AG09319 (cell line): Measurements from ENCODE around the gene TBC1D7.

Experiments used
- DNase-seq: peaks from one replicate; pipeline ENCODE4 v3.0.0-alpha.2; 2010; ENCODE audit warnings: low read depth; ENCODE audit errors: extremely low read depth
- TF ChIP-seq, protein P1 (sequence below): IDR thresholded peaks from 2 replicates; pipeline ENCODE4 v1.5.1; 2011; ENCODE audit warnings: low read depth, mild to moderate bottlenecking, inconsistent platforms, low read length, moderate library complexity

The TBC1D7 gene

DNA sequence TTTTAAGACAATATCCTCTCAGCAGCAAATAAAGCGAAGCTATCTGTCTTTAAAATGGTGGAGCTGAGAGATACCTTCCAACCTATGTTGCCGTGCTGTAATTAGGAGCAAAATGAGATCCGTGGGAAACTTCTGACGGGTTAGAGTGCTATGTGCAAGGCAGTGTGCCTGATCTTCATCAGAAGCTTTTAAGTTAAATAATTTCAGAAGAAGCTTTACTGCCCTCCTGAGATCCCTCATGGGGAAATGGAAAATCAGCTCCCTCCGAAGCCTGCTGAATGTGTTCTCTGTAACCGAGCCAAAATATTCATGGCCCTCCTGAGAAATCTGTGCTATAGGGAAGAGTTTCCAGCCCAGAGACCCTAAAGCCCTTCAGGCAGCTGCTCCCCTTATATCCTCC, 43.7 kb upstream of the TBC1D7 start:
- TF ChIP-seq, protein P1, sequence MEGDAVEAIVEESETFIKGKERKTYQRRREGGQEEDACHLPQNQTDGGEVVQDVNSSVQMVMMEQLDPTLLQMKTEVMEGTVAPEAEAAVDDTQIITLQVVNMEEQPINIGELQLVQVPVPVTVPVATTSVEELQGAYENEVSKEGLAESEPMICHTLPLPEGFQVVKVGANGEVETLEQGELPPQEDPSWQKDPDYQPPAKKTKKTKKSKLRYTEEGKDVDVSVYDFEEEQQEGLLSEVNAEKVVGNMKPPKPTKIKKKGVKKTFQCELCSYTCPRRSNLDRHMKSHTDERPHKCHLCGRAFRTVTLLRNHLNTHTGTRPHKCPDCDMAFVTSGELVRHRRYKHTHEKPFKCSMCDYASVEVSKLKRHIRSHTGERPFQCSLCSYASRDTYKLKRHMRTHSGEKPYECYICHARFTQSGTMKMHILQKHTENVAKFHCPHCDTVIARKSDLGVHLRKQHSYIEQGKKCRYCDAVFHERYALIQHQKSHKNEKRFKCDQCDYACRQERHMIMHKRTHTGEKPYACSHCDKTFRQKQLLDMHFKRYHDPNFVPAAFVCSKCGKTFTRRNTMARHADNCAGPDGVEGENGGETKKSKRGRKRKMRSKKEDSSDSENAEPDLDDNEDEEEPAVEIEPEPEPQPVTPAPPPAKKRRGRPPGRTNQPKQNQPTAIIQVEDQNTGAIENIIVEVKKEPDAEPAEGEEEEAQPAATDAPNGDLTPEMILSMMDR, result no peak
- no peak for DNase-seq

DNA sequence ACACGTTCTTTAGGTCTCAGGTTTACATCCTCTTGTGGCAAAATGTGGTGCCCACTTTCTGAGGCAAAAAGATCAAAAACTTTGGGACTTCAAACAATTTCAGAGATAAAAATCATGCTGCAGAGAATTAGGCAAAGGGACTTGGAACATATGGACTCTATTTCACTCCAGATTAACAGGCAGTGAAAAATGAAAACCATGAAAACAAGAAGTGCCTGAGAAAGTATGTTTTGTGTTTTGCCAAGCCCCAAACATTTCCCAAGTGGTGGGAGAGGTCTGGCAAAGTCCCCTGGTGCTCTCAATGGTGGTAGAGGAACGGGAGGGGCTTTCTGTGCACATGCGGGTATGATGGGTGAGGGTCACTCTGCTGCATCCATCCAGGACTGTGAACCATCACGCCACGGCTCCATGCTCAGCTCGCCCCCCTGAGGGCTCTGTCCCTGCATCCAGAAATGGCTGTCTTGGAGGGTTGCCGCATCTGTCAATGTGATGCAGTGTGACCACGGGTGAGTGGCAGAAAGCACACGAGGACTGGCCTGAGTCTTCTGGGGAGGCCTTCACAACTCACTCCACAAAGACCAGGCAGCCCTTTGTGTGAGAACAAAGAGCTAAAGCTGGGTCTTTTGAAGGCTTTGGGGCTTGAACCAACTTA, 43.2 kb upstream of the TBC1D7 start:
- TF ChIP-seq, protein P1, result no peak
- DNase-seq, result no peak

DNA sequence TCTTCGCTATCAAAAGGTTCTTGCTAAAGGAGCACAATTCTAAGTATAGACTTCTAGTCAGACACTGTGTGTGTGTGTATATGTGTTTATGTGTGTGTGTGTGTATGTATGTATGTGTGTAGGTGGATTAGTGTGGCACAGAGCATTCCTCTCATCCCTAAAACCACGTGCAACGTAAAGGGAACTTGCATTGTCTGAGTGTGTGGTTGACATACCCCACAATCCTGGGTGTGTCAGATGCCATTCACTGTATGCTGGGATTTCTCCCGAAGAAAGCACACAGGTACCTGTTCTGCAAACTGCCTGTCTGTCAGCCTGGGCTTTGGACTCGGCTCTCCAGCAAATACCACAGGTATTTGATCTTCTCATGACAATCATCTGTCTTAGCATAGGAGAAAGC, 42.3 kb upstream of the TBC1D7 start:
- DNase-seq, result no peak
- TF ChIP-seq, protein P1, result no peak

DNA sequence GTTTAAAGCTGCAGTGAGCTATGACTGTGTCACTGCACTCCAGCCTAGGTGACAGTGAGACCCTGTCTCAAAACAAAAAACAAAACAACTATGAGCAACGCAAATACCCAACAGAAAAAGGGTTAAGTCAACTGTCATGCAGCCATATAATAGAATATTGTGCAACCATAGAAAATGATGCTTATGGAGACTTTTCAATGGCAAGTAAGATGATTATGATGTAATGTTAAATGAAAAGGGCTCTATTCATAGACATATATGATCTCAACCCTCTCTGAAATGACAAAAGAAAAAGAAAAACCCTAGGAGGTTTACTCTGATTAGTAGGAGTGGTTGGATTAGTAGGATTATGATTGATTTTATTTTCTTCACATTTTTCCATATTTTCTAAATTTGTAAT, 41.3 kb upstream of the TBC1D7 start:
- DNase-seq, result no peak
- TF ChIP-seq, protein P1, result no peak

DNA sequence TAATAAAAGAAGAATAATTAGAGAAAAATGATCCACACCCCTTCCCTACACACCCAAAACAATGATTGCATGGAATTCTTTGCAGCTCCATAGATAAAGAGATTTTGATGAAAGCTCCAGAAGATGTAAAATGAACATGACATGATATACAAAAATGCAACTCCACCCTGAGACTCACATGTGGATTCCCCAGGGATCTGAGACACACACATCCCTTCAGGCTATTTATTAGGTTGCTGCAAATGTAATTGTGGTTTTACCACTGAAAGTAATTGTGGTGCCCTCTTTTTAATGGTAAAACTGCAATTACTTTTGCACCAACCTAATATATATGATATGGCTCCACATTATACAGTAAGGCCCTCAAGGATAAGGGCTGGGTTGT, 40.4 kb upstream of the TBC1D7 start:
- no peak for DNase-seq
- TF ChIP-seq, protein P1, result no peak

DNA sequence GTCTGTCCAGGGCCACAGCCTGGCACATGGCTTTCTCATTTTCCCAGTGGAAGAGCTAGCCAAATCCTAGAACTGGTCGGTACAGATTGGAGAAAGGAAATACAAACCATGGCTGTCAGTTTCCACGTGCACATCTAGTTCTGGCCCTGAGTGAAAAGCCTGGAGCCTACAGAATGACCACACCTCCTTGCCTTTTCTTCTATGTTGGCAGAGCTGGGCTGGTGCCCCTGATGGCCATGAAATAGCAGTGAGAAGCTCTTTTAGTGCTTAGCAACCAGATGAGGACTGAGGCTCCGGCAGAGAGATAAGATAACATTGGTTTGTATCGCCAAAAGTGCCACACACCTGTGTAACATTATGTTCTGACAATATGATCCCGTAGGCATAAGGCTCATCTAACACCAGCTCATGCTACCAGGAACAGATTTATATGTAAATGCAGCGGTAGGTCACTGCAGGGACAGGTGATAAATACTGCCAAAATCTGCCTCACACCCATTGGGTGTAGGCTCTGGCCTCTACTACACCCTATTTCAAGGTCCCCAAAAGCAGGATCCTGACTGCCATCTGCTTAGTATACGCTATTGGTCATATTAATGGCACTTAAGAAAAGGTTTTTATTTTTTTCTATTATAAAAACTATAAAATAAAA, 39.9 kb upstream of the TBC1D7 start:
- no peak for DNase-seq
- TF ChIP-seq, protein P1, result no peak

DNA sequence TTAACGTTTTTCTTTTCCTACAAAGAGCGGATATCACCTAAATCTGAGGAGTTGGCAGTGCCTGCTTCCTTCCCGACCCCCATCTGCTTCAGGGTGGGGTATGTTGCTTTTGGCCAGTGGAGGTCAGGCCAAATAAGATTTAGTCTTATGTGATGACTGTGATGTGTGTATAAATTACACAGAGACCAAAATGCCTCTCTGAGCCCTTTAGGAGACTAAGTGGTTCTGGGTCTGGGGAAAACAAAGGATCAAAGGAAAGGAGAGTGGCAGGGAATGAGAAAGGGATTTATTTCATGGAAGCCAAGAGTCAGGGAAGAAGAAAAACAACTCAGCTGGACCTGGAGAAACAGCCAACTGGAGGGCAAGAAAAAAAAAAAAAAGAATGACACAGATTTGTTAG, 39.1 kb upstream of the TBC1D7 start:
- TF ChIP-seq, protein P1, result no peak
- no peak for DNase-seq
